Kidney (tissue), 14 donors: ENCODE data around the gene LTA. TPM values are rescaled to one million over a fixed set of nuclear protein-coding genes. Genes with fewer than 3 reads are reported as not detected.

Experiments used
- DNase-seq, 5 donors: peaks; one replicate each; pipeline ENCODE4 v3.0.0-alpha.2; 2013 to 2020
- FAIRE-seq: peaks from 2 replicates; lab custom pipeline; 2012; peaks lifted over from hg19 to GRCh38; lab: Jason Lieb, UNC
- H3K27ac ChIP-seq, 2 donors: one replicate each; pipeline ENCODE4 v1.7.0; 2013; ENCODE audit warnings: low read depth in 2 of 2, low read length in 2 of 2, inconsistent platforms in 1 of 2
- H3K27me3 ChIP-seq: one replicate; pipeline ENCODE4 v1.7.1; 2013; ENCODE audit warnings: low read length, inconsistent platforms; ENCODE audit not compliant: control insufficient read depth, insufficient read depth
- H3K36me3 ChIP-seq, 3 donors: one replicate each; pipeline versions ENCODE4 v1.7.0 to v1.7.1; 2013; ENCODE audit warnings: low read length in 3 of 3, control low read depth in 1 of 3, inconsistent platforms in 1 of 3; ENCODE audit not compliant: insufficient read depth in 3 of 3, control insufficient read depth in 2 of 3
- H3K4me1 ChIP-seq, 3 donors: one replicate each; pipeline versions ENCODE4 v1.7.0 to v1.7.1; 2013; ENCODE audit warnings: low read length in 3 of 3, inconsistent platforms in 1 of 3, low read depth in 1 of 3; ENCODE audit not compliant: control insufficient read depth in 2 of 3, insufficient read depth in 2 of 3
- H3K4me3 ChIP-seq, 3 donors: one replicate each; pipeline versions ENCODE4 v1.7.0 to v1.8.1; 2013; ENCODE audit warnings: low read length in 3 of 3, control low read depth in 1 of 3, inconsistent platforms in 1 of 3
- H3K9ac ChIP-seq, 3 donors: one replicate each; pipeline versions ENCODE4 v1.7.0 to v1.7.1; 2013; ENCODE audit warnings: low read length in 3 of 3, control low read depth in 1 of 3, inconsistent platforms in 1 of 3
- H3K9me3 ChIP-seq, 3 donors: one replicate each; pipeline versions ENCODE4 v1.7.0 to v1.7.1; 2013; ENCODE audit warnings: low read length in 3 of 3, control low read depth in 1 of 3, inconsistent platforms in 1 of 3; ENCODE audit not compliant: control insufficient read depth in 2 of 3, insufficient read depth in 1 of 3
- CTCF ChIP-seq: IDR thresholded peaks from 3 replicates; pipeline ENCODE4 v1.5.1; 2012; ENCODE audit warnings: mild to moderate bottlenecking, moderate library complexity, borderline replicate concordance; ENCODE audit not compliant: insufficient read depth; ENCODE audit errors: extremely low read depth
- intact Hi-C: fragments of 100-400 bp; cut with DNase I; formaldehyde crosslinking; loops from one replicate; pipeline ENCODE4 v1.11.1; 2022
- polyA plus RNA-seq: library from polyadenylated mRNA; stranded (reverse); fragments of 350-450 nt; fragmentation: Illumina TruSeq; extraction: RNeasy Lipid Tissue Mini Kit (QIAGEN cat#74804); gene quantifications from one replicate; pipeline ENCODE4 v1.2.3, GENCODE V29; 2014; ENCODE audit warnings: low read depth, low replicate concordance; ENCODE audit not compliant: insufficient read depth
- total RNA-seq: library from RNA; stranded (reverse); fragmentation: NEBNext Ultra II Directional; extraction: Animal tissue kit (Norgen Biotek cat#: 25700); gene quantifications from one replicate; pipeline ENCODE4 v1.2.1, GENCODE V29; 2021
- donor health status: control.
- donor health status: control.
- donor health status: control.
- donor health status: control.
- donor health status: control.
- donor health status: DM: yes; HTN: yes; CAD: no.
- donor health status: Normal renal cell carcinoma (clear cell type).

LTA gene
- total and polyA plus RNA-seq, 2 donors from 2014 or later, result 0.35 TPM; not detected in 1

DNA sequence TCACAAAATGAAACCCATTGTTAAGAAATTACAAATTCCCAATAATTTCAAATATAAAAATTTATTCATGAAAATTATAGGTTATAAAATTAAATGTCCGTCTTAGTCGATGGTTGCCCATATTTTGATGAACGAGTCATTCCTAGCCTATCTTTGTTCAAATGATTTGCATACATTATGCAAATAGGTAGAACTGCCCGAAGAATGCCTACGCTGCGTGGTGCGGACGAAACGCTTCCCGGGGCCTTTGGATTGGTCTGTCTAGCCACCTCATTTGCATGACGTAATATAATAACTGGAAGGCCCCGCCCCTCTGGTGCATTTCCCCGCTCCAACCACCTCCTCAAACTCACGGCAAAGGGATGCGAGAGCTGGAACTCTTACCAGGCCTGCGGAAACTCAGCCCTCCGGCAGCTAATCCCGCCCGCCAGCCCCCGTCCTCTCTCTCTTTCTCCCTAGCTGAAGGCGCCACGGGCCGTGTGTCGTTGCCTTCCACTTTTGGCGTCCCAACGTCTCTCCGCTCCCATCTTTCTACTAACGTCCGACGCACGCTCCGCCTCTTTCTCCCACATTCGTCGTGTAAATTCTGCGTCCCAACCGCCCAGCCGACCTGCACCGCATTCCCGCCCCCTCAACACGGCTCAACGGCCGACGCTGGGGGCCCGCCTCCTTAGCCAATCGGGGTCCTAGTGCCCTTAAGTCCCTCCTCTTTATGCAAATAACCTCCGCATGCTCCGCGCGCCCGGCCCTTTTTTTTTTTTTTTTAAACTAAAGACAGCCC, 47.9 kb downstream of the LTA start:
- Histone ChIP-seq H3K27ac (peak overlapping the region; percentile 95 to 99), H3K9ac (peak overlapping the region; percentile 62 to 86 (median 68)), H3K4me1 (peaks cover 0 to 13% (median 4%) of the 10 kb centered on the region in 3 donors), H3K27me3 (no peaks in the 10 kb centered on the region), H3K36me3 (peaks cover 6 to 16% (median 14%) of the 10 kb centered on the region in 3 donors), H3K4me3 (peak overlapping the region; percentile 76 to 83 (median 76)), H3K9me3 (no peaks in the 10 kb centered on the region)
- no peak for TF ChIP-seq CTCF
- FAIRE-seq, result peak; percentile 98
- intact Hi-C loops, result no loop called here
- DNase-seq, result peak; percentile 99 to 100 (median 100)

DNA sequence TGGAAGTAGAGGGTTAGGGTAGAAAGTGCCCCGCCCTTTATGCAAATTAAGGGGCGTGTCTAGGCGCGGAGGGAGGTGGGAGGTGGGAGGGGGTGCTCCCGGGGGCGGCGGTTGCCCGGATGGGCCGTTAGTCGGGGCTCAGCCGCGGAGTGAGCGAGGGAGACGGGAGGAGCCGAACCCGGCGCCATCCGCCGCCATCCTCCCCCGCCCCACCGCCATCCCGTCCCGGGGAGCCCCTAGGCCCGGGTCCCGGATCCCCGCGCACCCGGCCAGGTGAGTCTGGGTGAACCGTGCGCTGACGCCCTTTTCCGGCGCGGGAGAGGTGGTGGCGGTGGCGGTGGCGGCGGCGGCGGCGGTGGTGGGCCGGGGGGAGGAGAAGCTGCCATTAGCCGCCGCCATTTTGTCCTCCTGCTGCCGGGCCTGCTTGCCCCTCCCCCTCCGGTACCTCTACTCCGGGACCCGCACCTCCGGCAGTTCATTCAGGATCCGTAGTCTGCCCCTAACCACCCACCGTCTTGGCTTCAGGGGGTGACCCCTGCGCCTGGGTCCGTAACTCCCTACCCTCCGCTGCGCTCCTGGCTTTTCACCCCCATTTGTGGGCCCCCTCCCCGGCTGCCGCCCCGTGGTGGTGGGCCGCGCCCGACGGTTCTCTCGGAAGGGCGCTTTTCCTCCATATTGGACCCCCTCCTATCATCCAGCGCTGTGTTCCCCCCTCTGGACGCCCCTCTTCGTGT, 48.7 kb downstream of the LTA start, which contains the start of gene PRRC2A:
PRRC2A (plus strand) TSS at position 130 of the 734 bp plus-strand sequence. CDS start 2,075 bp downstream, outside the sequence.
- peaks cover 13 to 24% (median 21%) of the 10 kb centered on the region in 3 donors for H3K36me3 ChIP-seq
- peak within 1 kb of the TSS; percentile 68 to 97 (median 85) for H3K9ac ChIP-seq
- TF ChIP-seq CTCF, result no peak
- H3K4me1 ChIP-seq, result peaks cover 0 to 13% (median 4%) of the 10 kb centered on the region in 3 donors
- peak within 1 kb of the TSS; percentile 95 to 99 for H3K27ac ChIP-seq
- H3K9me3 ChIP-seq, result no peaks in the 10 kb centered on the region
- H3K27me3 ChIP-seq, result no peaks in the 10 kb centered on the region
- intact Hi-C loops, result no loop called here
- DNase-seq, result peak in 3 of 5 donors; percentile 64 to 98 (median 83)
- no peak for FAIRE-seq
- peak within 1 kb of the TSS; percentile 76 to 87 (median 85) for H3K4me3 ChIP-seq

- Histone ChIP-seq H3K27me3 (no peaks in the 10 kb centered on the region), H3K9ac (peak overlapping the region; percentile 52 to 97 (median 85)), H3K4me3 (peak overlapping the region; percentile 62 to 87 (median 85)), H3K9me3 (no peaks in the 10 kb centered on the region), H3K36me3 (peaks cover 18 to 30% (median 26%) of the 10 kb centered on the region in 3 donors), H3K27ac (peak overlapping the region; percentile 93 to 96), H3K4me1 (peaks cover 0 to 13% (median 4%) of the 10 kb centered on the region in 3 donors)
- intact Hi-C loops, result no loop called here
- DNase-seq (peak in 2 of 5 donors; percentile 34 to 38), FAIRE-seq (no peak)
- no peak for TF ChIP-seq CTCF
Measured at GRCh38 chr6:31621320-31621939, 49.3 kb downstream of the LTA start.
